OCI-LY7 (cell line): ENCODE results near the gene DNAH17. TPM values are rescaled to one million over a fixed set of nuclear protein-coding genes. Genes with fewer than 3 reads are reported as not detected.

Source experiments
- BruUV-seq: library from RNA; stranded (reverse); fragments of 400-500 nt; replicated peaks from 2 replicates; lab custom pipeline; 2021; lab: Mats Ljungman, UMichigan
- CTCF ChIA-PET: fragments of 300-600 bp; sonication (Branson Sonifier 250); formaldehyde crosslinking; loops from one replicate; lab custom pipeline; 2022; ENCODE audit warnings: antibody characterized with exemption; ENCODE audit not compliant: unreplicated experiment; lab: Charles Lee
- POLR2A ChIA-PET: fragments of 300-600 bp; sonication (Branson Sonifier 250); formaldehyde crosslinking; loops from one replicate; lab custom pipeline; 2022; ENCODE audit warnings: antibody characterized with exemption; lab: Charles Lee
- DNase-seq: peaks from one replicate; pipeline ENCODE4 v3.0.0-alpha.2; 2015; ENCODE audit warnings: low spot score
- H2AFZ ChIP-seq: fragments of 200-600 bp; sonication (generic), shearing (Covaris generic); 2 replicates; pipeline ENCODE4 v1.6.1; 2014; ENCODE audit warnings: mild to moderate bottlenecking, antibody characterized with exemption, low read length, moderate library complexity
- H3K27ac ChIP-seq: fragments of 200-600 bp; sonication (generic); 2 replicates; pipeline ENCODE4 v1.5.1; 2014; ENCODE audit warnings: mixed run types, low read depth, mild to moderate bottlenecking, moderate library complexity, low read length, inconsistent platforms; ENCODE audit not compliant: poor library complexity, severe bottlenecking
- H3K36me3 ChIP-seq: fragments of 200-600 bp; sonication (generic); 2 replicates; pipeline ENCODE4 v1.6.1; 2014; ENCODE audit warnings: mild to moderate bottlenecking, antibody characterized with exemption, low read length, moderate library complexity, mixed read lengths; ENCODE audit not compliant: insufficient read depth
- H3K4me1 ChIP-seq: fragments of 200-600 bp; sonication (generic); 2 replicates; pipeline ENCODE4 v1.5.1; 2014; ENCODE audit warnings: mild to moderate bottlenecking, low read length; ENCODE audit not compliant: insufficient read depth, poor library complexity, severe bottlenecking
- H3K4me2 ChIP-seq: fragments of 200-600 bp; sonication (generic); 2 replicates; pipeline ENCODE4 v1.6.1; 2014; ENCODE audit warnings: mild to moderate bottlenecking, low read length
- H3K4me3 ChIP-seq: fragments of 200-600 bp; sonication (generic); 2 replicates; pipeline ENCODE4 v1.5.1; 2014; ENCODE audit warnings: mild to moderate bottlenecking, low read depth, low read length; ENCODE audit not compliant: poor library complexity, severe bottlenecking
- H3K79me2 ChIP-seq: fragments of 200-600 bp; sonication (generic); 2 replicates; pipeline ENCODE4 v1.6.1; 2016; ENCODE audit warnings: low read depth, mild to moderate bottlenecking, low read length, moderate library complexity, mixed read lengths; ENCODE audit not compliant: insufficient read depth
- H3K9me2 ChIP-seq: fragments of 200-600 bp; sonication (generic); 2 replicates; pipeline ENCODE4 v1.6.1; 2016; ENCODE audit warnings: mild to moderate bottlenecking, low read length, mixed read lengths; ENCODE audit not compliant: insufficient read depth
- H3K9me3 ChIP-seq: fragments of 200-600 bp; sonication (generic); 2 replicates; pipeline ENCODE4 v1.6.1; 2014; ENCODE audit warnings: mild to moderate bottlenecking, mixed run types, low read length, mixed read lengths
- H4K20me1 ChIP-seq: fragments of 200-600 bp; sonication (generic); 2 replicates; pipeline ENCODE4 v1.6.1; 2014; ENCODE audit warnings: mild to moderate bottlenecking, antibody characterized with exemption, low read length, moderate library complexity, mixed read lengths; ENCODE audit not compliant: insufficient read depth
- EZH2phosphoT487 ChIP-seq: fragments of 200-600 bp; sonication (generic); IDR thresholded peaks from 2 replicates; pipeline ENCODE4 v1.6.1; 2018; ENCODE audit warnings: low read depth, borderline replicate concordance, mild to moderate bottlenecking, mixed run types, antibody characterized with exemption, low read length, moderate library complexity, mixed read lengths
- intact Hi-C: fragments of 100-400 bp; cut with micrococcal nuclease; formaldehyde crosslinking; loops from one replicate; pipeline ENCODE4 v1.10.0; 2022; ENCODE audit not compliant: unreplicated experiment
- total RNA-seq, 2 experiments: library from RNA; depleted of rRNA in 1 of 2; stranded (reverse); fragments of >200 nt in 1 of 2; shearing (Covaris generic) in 1 of 2; gene quantifications; 2 replicates each; pipeline ENCODE4 v1.2.3, GENCODE V29; 2014 to 2022
- TF ChIP-seq, protein P1 (sequence below): fragments of 200-600 bp; sonication (generic); conservative IDR thresholded peaks from 2 replicates; pipeline ENCODE4 v1.5.1; 2014; ENCODE audit warnings: mild to moderate bottlenecking, antibody characterized with exemption, low read length, moderate library complexity, mixed read lengths

Gene DNAH17
- total RNA-seq, 2 experiments from 2014 or later = 0.89 to 1.1 TPM

DNA sequence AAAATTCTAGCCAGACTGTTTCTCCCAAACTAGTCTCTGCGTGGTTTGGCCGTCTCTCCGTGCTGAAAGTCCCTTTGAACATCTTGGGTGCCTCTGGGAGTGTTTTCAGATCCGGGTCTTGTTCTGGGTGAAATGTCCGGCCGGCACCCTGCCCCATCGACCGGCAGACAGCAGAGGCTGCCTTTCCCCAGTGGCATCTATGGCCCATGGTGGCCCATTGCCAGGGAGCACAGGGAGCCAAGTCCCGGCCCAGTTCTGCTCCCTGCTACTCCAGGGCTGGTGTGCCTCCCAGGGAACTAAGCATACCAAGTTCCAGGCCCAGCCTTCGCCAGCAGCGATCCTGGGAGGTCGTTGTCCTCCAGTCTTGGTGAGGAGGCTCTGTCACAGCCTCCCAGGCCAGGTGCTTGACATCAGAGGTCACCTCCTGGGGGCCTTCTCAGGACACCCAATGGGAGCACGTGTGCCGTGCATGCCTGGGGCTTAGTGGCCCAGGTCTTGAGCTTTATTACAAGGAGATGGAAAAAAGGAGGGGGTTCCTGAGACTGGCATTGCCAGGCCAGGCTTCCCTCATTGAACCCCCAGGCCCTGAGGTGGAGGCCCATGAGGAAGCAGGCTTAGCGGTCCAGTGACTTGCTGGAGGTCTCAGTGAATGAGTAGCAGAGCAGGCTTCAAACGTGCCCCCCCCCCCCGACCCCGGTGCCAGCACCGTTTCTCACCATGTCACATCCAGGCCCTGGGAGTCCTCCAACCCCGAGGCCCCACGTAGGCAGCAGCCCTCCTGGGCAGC, 144.8 kb downstream of the DNAH17 start:
- no TSS peak for BruUV-seq
- no peak overlapping the region for H3K27ac ChIP-seq
- POLR2A ChIA-PET = no interaction called here
- no peaks in the 10 kb centered on the region for H3K9me2 ChIP-seq
- no peak overlapping the region for H2AFZ ChIP-seq
- H3K79me2 ChIP-seq = no peaks in the 10 kb centered on the region
- H3K4me3 ChIP-seq = no peak overlapping the region
- CTCF ChIA-PET = no interaction called here
- H4K20me1 ChIP-seq = no peaks in the 10 kb centered on the region
- H3K4me1 ChIP-seq = no peaks in the 10 kb centered on the region
- peaks cover under 1% of the 10 kb centered on the region; the same call in 1 of the 2 replicates for H3K36me3 ChIP-seq
- intact Hi-C loops = no loop called here
- no peaks in the 10 kb centered on the region for H3K9me3 ChIP-seq
- DNase-seq = no peak
- TF ChIP-seq EZH2phosphoT487 = no peak
- TF ChIP-seq, protein P1, sequence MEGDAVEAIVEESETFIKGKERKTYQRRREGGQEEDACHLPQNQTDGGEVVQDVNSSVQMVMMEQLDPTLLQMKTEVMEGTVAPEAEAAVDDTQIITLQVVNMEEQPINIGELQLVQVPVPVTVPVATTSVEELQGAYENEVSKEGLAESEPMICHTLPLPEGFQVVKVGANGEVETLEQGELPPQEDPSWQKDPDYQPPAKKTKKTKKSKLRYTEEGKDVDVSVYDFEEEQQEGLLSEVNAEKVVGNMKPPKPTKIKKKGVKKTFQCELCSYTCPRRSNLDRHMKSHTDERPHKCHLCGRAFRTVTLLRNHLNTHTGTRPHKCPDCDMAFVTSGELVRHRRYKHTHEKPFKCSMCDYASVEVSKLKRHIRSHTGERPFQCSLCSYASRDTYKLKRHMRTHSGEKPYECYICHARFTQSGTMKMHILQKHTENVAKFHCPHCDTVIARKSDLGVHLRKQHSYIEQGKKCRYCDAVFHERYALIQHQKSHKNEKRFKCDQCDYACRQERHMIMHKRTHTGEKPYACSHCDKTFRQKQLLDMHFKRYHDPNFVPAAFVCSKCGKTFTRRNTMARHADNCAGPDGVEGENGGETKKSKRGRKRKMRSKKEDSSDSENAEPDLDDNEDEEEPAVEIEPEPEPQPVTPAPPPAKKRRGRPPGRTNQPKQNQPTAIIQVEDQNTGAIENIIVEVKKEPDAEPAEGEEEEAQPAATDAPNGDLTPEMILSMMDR = no peak
- H3K4me2 ChIP-seq = no peak overlapping the region

DNA sequence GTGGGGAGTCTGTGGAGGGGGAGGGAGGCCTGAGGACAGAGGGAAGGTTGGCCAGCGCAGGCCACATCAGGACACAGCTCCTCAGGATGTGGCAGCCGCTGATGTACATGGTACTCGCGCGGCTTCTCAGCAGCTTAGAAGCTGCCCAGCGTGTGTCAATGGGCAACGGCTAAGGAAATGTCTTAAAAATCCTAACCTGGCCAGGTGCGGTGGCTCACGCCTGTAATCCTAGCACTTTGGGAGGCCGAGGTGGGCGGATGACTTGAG, 145.6 kb downstream of the DNAH17 start:
- H2AFZ ChIP-seq = no peak overlapping the region
- peaks cover 8% of the 10 kb centered on the region; the same call in 1 of the 2 replicates for H3K36me3 ChIP-seq
- no peaks in the 10 kb centered on the region for H3K9me2 ChIP-seq
- H3K4me3 ChIP-seq = no peak overlapping the region
- H3K4me2 ChIP-seq = no peak overlapping the region
- H3K27ac ChIP-seq = no peak overlapping the region
- H3K9me3 ChIP-seq = no peaks in the 10 kb centered on the region
- no TSS peak for BruUV-seq
- no peaks in the 10 kb centered on the region for H3K79me2 ChIP-seq
- DNase-seq = no peak
- ChIA-PET CTCF (no interaction called here), POLR2A (no interaction called here)
- no peaks in the 10 kb centered on the region for H4K20me1 ChIP-seq
- intact Hi-C loops = no loop called here
- TF ChIP-seq, protein P1 = no peak
- TF ChIP-seq EZH2phosphoT487 = no peak
- H3K4me1 ChIP-seq = no peaks in the 10 kb centered on the region

GRCh38 chr17:78430892-78431691, 146.1 kb downstream of the DNAH17 start:
- no peak for TF ChIP-seq EZH2phosphoT487
- TF ChIP-seq, protein P1 = no peak
- Histone ChIP-seq H3K9me3 (no peaks in the 10 kb centered on the region), H3K4me3 (no peak overlapping the region), H3K79me2 (no peaks in the 10 kb centered on the region), H2AFZ (no peak overlapping the region), H3K4me1 (no peaks in the 10 kb centered on the region), H3K4me2 (no peak overlapping the region), H3K27ac (no peak overlapping the region), H4K20me1 (no peaks in the 10 kb centered on the region), H3K36me3 (peaks cover 11% of the 10 kb centered on the region; the same call in 1 of the 2 replicates), H3K9me2 (no peaks in the 10 kb centered on the region)
- ChIA-PET CTCF (no interaction called here), POLR2A (no interaction called here)
- DNase-seq = no peak
- no TSS peak for BruUV-seq
- intact Hi-C loops = no loop called here
